NCI-H1092 (cell line): ENCODE data around the gene EMILIN3.

Source experiments
- DNase-seq: peaks from one replicate; lab custom pipeline; 2025; lab: John Stamatoyannopoulos, UW

EMILIN3 gene

GRCh38 chr20:41364236-41364855, 2.3 kb downstream of the EMILIN3 start:
- DNase-seq: no peak

GRCh38 chr20:41363601-41364000, 3.0 kb downstream of the EMILIN3 start:
- no peak for DNase-seq

- DNase-seq: no peak
These were observed 3.9 kb downstream of the EMILIN3 start for GRCh38 chr20:41362748-41363140.

GRCh38 chr20:41361757-41362747, 4.6 kb downstream of the EMILIN3 start:
- DNase-seq: no peak

- DNase-seq: no peak
These were observed 5.5 kb downstream of the EMILIN3 start for GRCh38 chr20:41360831-41361756.

- DNase-seq: no peak
These were observed 7.0 kb downstream of the EMILIN3 start for GRCh38 chr20:41359541-41360011.

GRCh38 chr20:41358717-41359116, 7.9 kb downstream of the EMILIN3 start:
- no peak for DNase-seq

- DNase-seq: no peak
These were observed 8.4 kb downstream of the EMILIN3 start for GRCh38 chr20:41358230-41358629.

GRCh38 chr20:41357424-41358163, 9.0 kb downstream of the EMILIN3 start:
- no peak for DNase-seq

GRCh38 chr20:41356951-41357350, 9.7 kb downstream of the EMILIN3 start:
- DNase-seq: no peak

- no peak for DNase-seq
These were observed 10.9 kb downstream of the EMILIN3 start for GRCh38 chr20:41355598-41356203.

GRCh38 chr20:41355192-41355591, 11.4 kb downstream of the EMILIN3 start:
- no peak for DNase-seq

- no peak for DNase-seq
These were observed 13.1 kb downstream of the EMILIN3 start for GRCh38 chr20:41353530-41353929.

- no peak for DNase-seq
These were observed 14.0 kb downstream of the EMILIN3 start for GRCh38 chr20:41352666-41353065.

GRCh38 chr20:41352106-41352505, 14.5 kb downstream of the EMILIN3 start:
- no peak for DNase-seq

- DNase-seq: no peak
These were observed 16.1 kb downstream of the EMILIN3 start for GRCh38 chr20:41350408-41350962.

GRCh38 chr20:41349943-41350342, 16.7 kb downstream of the EMILIN3 start:
- no peak for DNase-seq

GRCh38 chr20:41349266-41349665, 17.4 kb downstream of the EMILIN3 start:
- no peak for DNase-seq

- DNase-seq: no peak
These were observed 18.0 kb downstream of the EMILIN3 start for GRCh38 chr20:41348430-41349172.
